GM12878 (cell line): Measurements from ENCODE around the gene ZFHX2. TPM values are rescaled to one million over a fixed set of nuclear protein-coding genes. Genes with fewer than 3 reads are reported as not detected.
A peak's percentile ranks its signal among the peaks of the same experiment; 100 is the strongest.

Experiments
- ATAC-seq: fragments of 200-7000 bp; cut with Tn5 transposase; 3 replicates; pipeline ENCODE4 v1.9.1; 2020; ENCODE audit warnings: mild to moderate bottlenecking, moderate library complexity
- BruUV-seq: library from RNA; stranded (reverse); fragments of 400-500 nt; replicated peaks from 2 replicates; lab custom pipeline; 2021; lab: Mats Ljungman, UMichigan
- CTCF ChIA-PET: fragments of 300-600 bp; sonication (Branson Sonifier 250); formaldehyde crosslinking; extraction: SDS; loops from one replicate; lab custom pipeline; 2021; ENCODE audit warnings: inconsistent platforms; lab: Yijun Ruan, JAX
- POLR2A ChIA-PET: fragments of 350-600 bp; formaldehyde crosslinking; extraction: SDS; loops from one replicate; lab custom pipeline; 2021; ENCODE audit warnings: inconsistent platforms; lab: Charles Lee
- RAD21 ChIA-PET: fragments of 300-600 bp; sonication (Branson Sonifier 250); formaldehyde crosslinking; loops from one replicate; lab custom pipeline; 2023; ENCODE audit warnings: antibody characterized with exemption; ENCODE audit not compliant: unreplicated experiment; lab: Charles Lee
- SMC1A ChIA-PET: fragments of 300-600 bp; sonication (Branson Sonifier 250); formaldehyde crosslinking; loops from one replicate; lab custom pipeline; 2023; ENCODE audit not compliant: unreplicated experiment, uncharacterized antibody; lab: Charles Lee
- DNase-seq: peaks from one replicate; pipeline ENCODE4 v3.0.0-alpha.2; 2011; ENCODE audit warnings: low read depth, low spot score
- FAIRE-seq: peaks from 3 replicates; lab custom pipeline; 2011; peaks lifted over from hg19 to GRCh38; lab: Jason Lieb, UNC
- H2AFZ ChIP-seq: 2 replicates; pipeline ENCODE4 v1.6.0; 2011; ENCODE audit warnings: low read depth, low read length, control low read depth; ENCODE audit not compliant: control insufficient read depth
- H3K27ac ChIP-seq: 2 replicates; pipeline ENCODE4 v1.5.1; 2011; ENCODE audit warnings: control low read depth; ENCODE audit not compliant: control insufficient read depth, insufficient read depth
- H3K27me3 ChIP-seq, 2 experiments: replicated peaks in 1 of 2; 2 replicates each; pipeline versions ENCODE4 v1.6.0 to v1.6.1; 2011; ENCODE audit warnings: low read length in 1 of 2; ENCODE audit not compliant: control insufficient read depth in 2 of 2, insufficient read depth in 2 of 2
- H3K36me3 ChIP-seq, 2 experiments: 2 replicates each; pipeline ENCODE4 v1.5.1; 2011; ENCODE audit warnings: low read length in 1 of 2; ENCODE audit not compliant: control insufficient read depth in 2 of 2, insufficient read depth in 2 of 2
- H3K4me1 ChIP-seq: 2 replicates; pipeline ENCODE4 v1.6.1; 2011; ENCODE audit warnings: mild to moderate bottlenecking, low read length, moderate library complexity, mixed read lengths; ENCODE audit not compliant: control insufficient read depth, insufficient read depth
- H3K4me2 ChIP-seq: 2 replicates; pipeline ENCODE4 v1.6.0; 2011; ENCODE audit warnings: control low read depth; ENCODE audit not compliant: control insufficient read depth, insufficient read depth
- H3K4me3 ChIP-seq: fragments of 200-600 bp; sonication (generic); 2 replicates; pipeline ENCODE4 v1.5.1; 2016
- H3K79me2 ChIP-seq: 2 replicates; pipeline ENCODE4 v1.6.0; 2011; ENCODE audit warnings: low read length; ENCODE audit not compliant: control insufficient read depth, insufficient read depth
- H3K9ac ChIP-seq: 2 replicates; pipeline ENCODE4 v1.8.0; 2011; ENCODE audit warnings: low read length, control low read depth, mixed read lengths; ENCODE audit not compliant: control insufficient read depth, insufficient read depth
- H3K9me3 ChIP-seq: replicated peaks from 3 replicates; pipeline ENCODE4 v1.5.1; 2011; ENCODE audit warnings: mild to moderate bottlenecking, low read length; ENCODE audit not compliant: control insufficient read depth, insufficient read depth
- H4K20me1 ChIP-seq: 2 replicates; pipeline ENCODE4 v1.6.0; 2011; ENCODE audit not compliant: control insufficient read depth, insufficient read depth
- NBN ChIP-seq: fragments of 450-650 bp; IDR thresholded peaks from 2 replicates; pipeline ENCODE4 v1.6.1; 2016
- POLR2A ChIP-seq: IDR thresholded peaks from 2 replicates; pipeline ENCODE4 v1.6.1; 2011; ENCODE audit warnings: low read depth, mild to moderate bottlenecking, low read length
- POLR2AphosphoS5 ChIP-seq: IDR thresholded peaks from 2 replicates; pipeline ENCODE4 v1.6.1; 2011; ENCODE audit warnings: mild to moderate bottlenecking, low read length, inconsistent platforms
- WGBS: methylation state at CpG from one replicate; pipeline ENCODE4 v1.1.6; 2016; ENCODE audit warnings: low lambda C conversion rate; ENCODE audit not compliant: insufficient replicate concordance, insufficient coverage; ENCODE audit errors: missing lambda C conversion rate; 5-methylcytosine and 5-hydroxymethylcytosine counted together
- in situ Hi-C: fragments of 300-500 bp; cut with MboI; formaldehyde crosslinking; loops from 9 replicates; pipeline ENCODE4 v1.14.3; 2018; ENCODE audit warnings: mixed read lengths
- intact Hi-C: fragments of 100-400 bp; cut with micrococcal nuclease; formaldehyde crosslinking; loops from one replicate; pipeline ENCODE4 v1.14.2; 2022; ENCODE audit not compliant: unreplicated experiment
- polyA plus RNA-seq, 11 experiments: library from polyadenylated mRNA; depleted of rRNA in 4 of 11; unstranded in 6 of 11; stranded (reverse) in 5 of 11; fragments of >200 nt; fragmentation: Nextera tagmentation in 4 of 11; fragmentation: Illumina TruSeq in 1 of 11; extraction: Ambion mirVana in 4 of 11; extraction: Trizol in 1 of 11; gene quantifications; 1 replicate in 1 of 11; 2 replicates in 10 of 11; pipeline versions ENCODE4 v1.2.1 to v1.2.3, GENCODE V29; 2011 to 2016; ENCODE audit warnings: inconsistent platforms in 2 of 11, missing spikeins in 2 of 11, low read depth in 1 of 11
- total RNA-seq, 4 experiments: library from RNA; depleted of rRNA in 3 of 4; stranded (reverse); fragments of >200 nt in 3 of 4; fragmentation: Illumina TruSeq in 1 of 4; extraction: Trizol in 1 of 4; gene quantifications; 2 replicates each; pipeline versions ENCODE4 v1.2.1 to v1.2.3, GENCODE V29; 2013 to 2021

ZFHX2 gene
- total and polyA plus RNA-seq, 10 of the 15 experiments (the other 5 are each of a cell fraction or from before 2014, with no cell fraction given), result 0.27 to 2.2 (median 0.55) TPM

- FAIRE-seq (no peak), DNase-seq (no peak), ATAC-seq (peak; percentile 18)
- TF ChIP-seq POLR2AphosphoS5 (peak; percentile 40; the same call in 1 of the 2 replicates), NBN (no peak), POLR2A (0 out of 2 replicates have a peak, but pooled peaks have one; percentile 21)
- intact Hi-C loops, result loop anchor here (5.0 kb wide), 1 partner anchor 235 kb away; the partner anchor contains the start of gene PABPN1
- BruUV-seq, result no TSS peak
- ChIA-PET RAD21 (interaction anchor here (1.3 to 1.8 kb wide), 4 partner anchors 10 to 81 kb away, joined by 3 to 10 read pairs (median 6); partner anchors contain the start of gene AP1G2), CTCF (interaction anchor here (0.6 to 13.1 kb wide), 7 partner anchors 11 to 230 kb away, joined by 3 to 436 read pairs (median 33); partner anchors contain the start of genes AP1G2 and NGDN), POLR2A (interaction anchor here (0.8 to 1.3 kb wide), 4 partner anchors 10 to 235 kb away, joined by 3 to 8 read pairs (median 4); partner anchors contain the start of gene AP1G2), SMC1A (interaction anchor here (0.6 to 9.7 kb wide), 5 partner anchors 11 to 245 kb away, joined by 3 to 124 read pairs (median 4); partner anchors contain the start of gene AP1G2)
- no peaks in the 10 kb centered on the region for H3K27me3 ChIP-seq
- peak overlapping the region; percentile 85 for H3K4me2 ChIP-seq
- WGBS, result 62% methylated on average over 17 of the region's 17 CpGs
- peak overlapping the region; percentile 82 for H3K4me3 ChIP-seq
- no peaks in the 10 kb centered on the region for H3K9me3 ChIP-seq
- in situ Hi-C loops, result loop anchor here (5.0 kb wide), 2 partner anchors 80 to 235 kb away; partner anchors contain the start of gene PABPN1
- H3K79me2 ChIP-seq, result peaks cover 26% of the 10 kb centered on the region
- no peaks in the 10 kb centered on the region for H4K20me1 ChIP-seq
- H3K4me1 ChIP-seq, result peaks cover 3% of the 10 kb centered on the region
- H2AFZ ChIP-seq, result peak overlapping the region; percentile 96
- peaks cover 7 to 20% of the 10 kb centered on the region in 2 experiments; a peak in 3 of 4 replicates for H3K36me3 ChIP-seq
- peak overlapping the region; percentile 76 for H3K27ac ChIP-seq
- peak overlapping the region; percentile 79 for H3K9ac ChIP-seq
Measured at GRCh38 chr14:23556700-23557440, 5.3 kb upstream of the ZFHX2 start.
